Astrocyte (in vitro differentiated cells and primary cell): ENCODE results near the gene PROS1.

Experiments
- CTCF ChIP-seq: IDR thresholded peaks from 2 replicates; pipeline ENCODE4 v1.5.1; 2011; ENCODE audit warnings: low read depth, mild to moderate bottlenecking, inconsistent platforms, low read length, moderate library complexity; ENCODE audit not compliant: insufficient read depth
- EZH2 ChIP-seq: IDR thresholded peaks from 2 replicates; pipeline ENCODE4 v1.6.1; 2012; ENCODE audit warnings: mild to moderate bottlenecking, low read length, inconsistent platforms; ENCODE audit not compliant: insufficient read depth

DNA sequence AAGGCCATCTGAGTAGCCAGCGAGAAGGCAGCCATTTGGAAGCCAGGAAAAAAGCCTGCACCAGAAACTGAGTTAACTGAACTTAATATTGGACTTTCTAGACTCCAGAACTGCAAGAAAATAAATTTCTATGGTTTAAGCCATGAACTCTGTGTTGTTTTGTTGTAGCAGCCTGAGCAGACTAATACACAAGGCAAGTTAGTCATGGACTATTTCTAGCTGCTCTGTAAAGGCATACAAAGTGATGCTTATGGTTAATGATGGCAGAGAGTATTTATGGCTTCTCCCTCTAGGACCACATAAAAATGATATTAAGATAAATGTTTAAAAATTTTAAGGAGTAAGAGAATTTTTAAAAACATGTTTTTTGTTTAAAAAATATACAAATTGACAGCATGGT lies 37.1 kb downstream of the PROS1 start:
- no peak for TF ChIP-seq CTCF
- TF ChIP-seq EZH2: no peak
